Thoracic aorta (tissue), 2 donors: Measurements from ENCODE around the gene GGTLC3. TPM values are rescaled to one million over a fixed set of nuclear protein-coding genes. Genes with fewer than 3 reads are reported as not detected.
"Not testable (repeated sequence)": the region's sequence is repeated elsewhere in the genome, so short reads cannot be mapped to it uniquely, and the experiment has no call there.

Experiments used
- ATAC-seq: fragments of 150-250 bp; one replicate; pipeline ENCODE4 v1.8.0; 2017; ENCODE audit warnings: low read depth; ENCODE audit not compliant: insufficient number of reproducible peaks, low FRiP score
- DNase-seq: peaks from one replicate; pipeline ENCODE4 v3.0.0-alpha.2; 2020; ENCODE audit warnings: low spot score
- H3K27ac ChIP-seq, 2 donors: fragments of 200-600 bp; sonication (generic); 1 replicate in 1 of 2; 2 replicates in 1 of 2; pipeline ENCODE4 v1.5.1; 2016; ENCODE audit warnings: mild to moderate bottlenecking in 2 of 2, moderate library complexity in 2 of 2
- H3K27me3 ChIP-seq: fragments of 200-600 bp; sonication (generic); replicated peaks from 2 replicates; pipeline ENCODE4 v1.6.0; 2016; ENCODE audit warnings: mild to moderate bottlenecking; ENCODE audit not compliant: insufficient read depth
- H3K36me3 ChIP-seq: fragments of 200-600 bp; sonication (generic); one replicate; pipeline ENCODE4 v1.5.1; 2016
- H3K4me1 ChIP-seq, 2 donors: fragments of 200-600 bp; sonication (generic); 1 replicate in 1 of 2; 2 replicates in 1 of 2; pipeline versions ENCODE4 v1.5.1 to v1.6.0; 2016; ENCODE audit warnings: low read depth in 2 of 2, mild to moderate bottlenecking in 1 of 2; ENCODE audit not compliant: control insufficient read depth in 1 of 2
- H3K4me3 ChIP-seq: fragments of 200-600 bp; sonication (generic); 2 replicates; pipeline ENCODE4 v1.5.1; 2016; ENCODE audit warnings: mild to moderate bottlenecking
- H3K9me3 ChIP-seq: fragments of 200-600 bp; sonication (generic); 2 replicates; pipeline ENCODE4 v1.5.1; 2016
- total RNA-seq, 2 donors: library from RNA; depleted of rRNA; stranded (reverse); fragments of >200 nt; gene quantifications; one replicate each; pipeline versions ENCODE4 v1.1.0 to v1.2.3, GENCODE V29; 2016

GGTLC3 gene
- total RNA-seq, 2 donors from 2014 or later, result not detected

- not testable (repeated sequence) for H3K4me3 ChIP-seq, H3K9me3 ChIP-seq, DNase-seq, H3K27me3 ChIP-seq, H3K36me3 ChIP-seq, H3K27ac ChIP-seq, ATAC-seq, H3K4me1 ChIP-seq
These were observed 16.4 kb upstream of the GGTLC3 start for GRCh38 chr22:18534315-18534714.

GRCh38 chr22:18533633-18534032, 15.7 kb upstream of the GGTLC3 start:
- H3K4me3 ChIP-seq, H3K4me1 ChIP-seq, H3K27me3 ChIP-seq, ATAC-seq, H3K9me3 ChIP-seq, H3K36me3 ChIP-seq, DNase-seq, H3K27ac ChIP-seq: not testable (repeated sequence)

GRCh38 chr22:18529416-18530145, 11.6 kb upstream of the GGTLC3 start:
- ATAC-seq, H3K27ac ChIP-seq, H3K27me3 ChIP-seq, H3K4me3 ChIP-seq, H3K36me3 ChIP-seq, H3K4me1 ChIP-seq, DNase-seq, H3K9me3 ChIP-seq: not testable (repeated sequence)

- not testable (repeated sequence) for H3K9me3 ChIP-seq
These were observed 10.8 kb upstream of the GGTLC3 start for GRCh38 chr22:18528597-18529415.

GRCh38 chr22:18527752-18528596, 10.0 kb upstream of the GGTLC3 start, which contains the start of gene TMEM191B:
TSS of gene TMEM191B (plus strand) at chr22:18527802. CDS start at chr22:18527981, 179 bp downstream.
- not testable (repeated sequence) for H3K27me3 ChIP-seq, H3K9me3 ChIP-seq, H3K4me1 ChIP-seq, H3K27ac ChIP-seq, ATAC-seq, H3K36me3 ChIP-seq, DNase-seq
- peak within 1 kb of the TSS; percentile 43 for H3K4me3 ChIP-seq

More at GRCh38 chr22:18528597-18529415, 10.8 kb upstream of the GGTLC3 start:
- peak; percentile 2 for DNase-seq
- not testable (repeated sequence) for H3K27me3 ChIP-seq, H3K27ac ChIP-seq, H3K4me1 ChIP-seq, H3K36me3 ChIP-seq
- ATAC-seq, result peak; percentile 76
- peak overlapping the region; percentile 43 for H3K4me3 ChIP-seq

GRCh38 chr22:18523328-18523727, 5.4 kb upstream of the GGTLC3 start:
- not testable (repeated sequence) for H3K27ac ChIP-seq, H3K27me3 ChIP-seq, H3K4me1 ChIP-seq, ATAC-seq, H3K36me3 ChIP-seq, DNase-seq, H3K9me3 ChIP-seq, H3K4me3 ChIP-seq

- not testable (repeated sequence) for H3K27me3 ChIP-seq, H3K4me1 ChIP-seq, ATAC-seq, H3K36me3 ChIP-seq, H3K9me3 ChIP-seq, H3K4me3 ChIP-seq, DNase-seq, H3K27ac ChIP-seq
These were observed 4.8 kb upstream of the GGTLC3 start for GRCh38 chr22:18522762-18523161.

GRCh38 chr22:18513454-18513853, 4.5 kb downstream of the GGTLC3 start:
- DNase-seq, ATAC-seq, H3K36me3 ChIP-seq: not testable (repeated sequence)

GRCh38 chr22:18512378-18512777, 5.6 kb downstream of the GGTLC3 start:
- not testable (repeated sequence) for H3K4me3 ChIP-seq, DNase-seq, H3K9me3 ChIP-seq, H3K27me3 ChIP-seq, H3K4me1 ChIP-seq, H3K27ac ChIP-seq, H3K36me3 ChIP-seq, ATAC-seq

More at GRCh38 chr22:18513454-18513853, 4.5 kb downstream of the GGTLC3 start:
- not testable (repeated sequence) for H3K27ac ChIP-seq, H3K4me3 ChIP-seq, H3K4me1 ChIP-seq, H3K9me3 ChIP-seq, H3K27me3 ChIP-seq

GRCh38 chr22:18511327-18511726, 6.6 kb downstream of the GGTLC3 start:
- not testable (repeated sequence) for DNase-seq, H3K36me3 ChIP-seq, H3K9me3 ChIP-seq, H3K27ac ChIP-seq, H3K27me3 ChIP-seq, H3K4me1 ChIP-seq, ATAC-seq, H3K4me3 ChIP-seq

GRCh38 chr22:18496227-18496626, 21.7 kb downstream of the GGTLC3 start:
- not testable (repeated sequence) for H3K9me3 ChIP-seq, H3K4me3 ChIP-seq, DNase-seq, H3K27me3 ChIP-seq, ATAC-seq, H3K27ac ChIP-seq, H3K4me1 ChIP-seq, H3K36me3 ChIP-seq
